H1 (cell line): ENCODE results near the gene IQGAP3. TPM values are rescaled to one million over a fixed set of nuclear protein-coding genes. Genes with fewer than 3 reads are reported as not detected.

Source experiments
- CTCF ChIA-PET: fragments of 300-600 bp; sonication (Branson Sonifier 250); formaldehyde crosslinking; loops from one replicate; lab custom pipeline; 2021; ENCODE audit not compliant: partially characterized antibody; lab: Charles Lee
- POLR2A ChIA-PET: fragments of 300-600 bp; sonication (Branson Sonifier 250); formaldehyde crosslinking; loops from one replicate; lab custom pipeline; 2021; ENCODE audit warnings: inconsistent platforms; ENCODE audit not compliant: partially characterized antibody; lab: Charles Lee
- DNase-seq, 2 experiments: peaks; one replicate each; pipeline versions ENCODE4 v3.0.0 to v3.0.0-alpha.2; 2010 to 2022; ENCODE audit warnings: low spot score in 2 of 2, low read depth in 1 of 2, mixed read lengths in 1 of 2
- FAIRE-seq: peaks from 2 replicates; lab custom pipeline; 2011; peaks lifted over from hg19 to GRCh38; lab: Jason Lieb, UNC
- H2AFZ ChIP-seq: 2 replicates; pipeline ENCODE4 v1.8.1; 2012; ENCODE audit warnings: low read length, inconsistent platforms
- H2AK5ac ChIP-seq: 2 replicates; pipeline ENCODE4 v1.6.1; 2013; ENCODE audit warnings: low read depth, low read length
- H2BK120ac ChIP-seq: replicated peaks from 2 replicates; pipeline ENCODE3; 2013; ENCODE audit warnings: low read depth, low read length, inconsistent platforms
- H2BK12ac ChIP-seq: 2 replicates; pipeline ENCODE4 v1.6.1; 2013; ENCODE audit warnings: low read depth, low read length
- H2BK15ac ChIP-seq: 2 replicates; pipeline ENCODE4 v1.6.1; 2013; ENCODE audit warnings: low read length
- H2BK20ac ChIP-seq: 2 replicates; pipeline ENCODE4 v1.6.1; 2013; ENCODE audit warnings: low read length
- H2BK5ac ChIP-seq: 2 replicates; pipeline ENCODE4 v1.6.1; 2013; ENCODE audit warnings: low read depth, low read length
- H3K14ac ChIP-seq: 2 replicates; pipeline ENCODE4 v1.6.1; 2013; ENCODE audit warnings: inconsistent platforms; ENCODE audit not compliant: insufficient read length
- H3K18ac ChIP-seq: 2 replicates; pipeline ENCODE4 v1.6.1; 2013; ENCODE audit warnings: low read length; ENCODE audit errors: extremely low read depth
- H3K23ac ChIP-seq: 2 replicates; pipeline ENCODE4 v1.6.1; 2013; ENCODE audit warnings: inconsistent platforms; ENCODE audit not compliant: insufficient read length
- H3K23me2 ChIP-seq: 2 replicates; pipeline ENCODE4 v1.6.1; 2013; ENCODE audit warnings: low read depth, low read length
- H3K27ac ChIP-seq: 2 replicates; pipeline ENCODE4 v1.6.1; 2011; ENCODE audit warnings: low read depth, low read length, inconsistent platforms
- H3K27me3 ChIP-seq, 4 experiments: replicated peaks in 1 of 4; 1 replicate in 1 of 4; 2 replicates in 3 of 4; pipeline versions ENCODE4 v1.6.1 to v1.8.1; 2011 to 2013; ENCODE audit warnings: low read length in 3 of 4, mild to moderate bottlenecking in 3 of 4, inconsistent platforms in 2 of 4, mixed read lengths in 2 of 4, moderate library complexity in 1 of 4; ENCODE audit not compliant: control insufficient read depth in 3 of 4, insufficient read depth in 3 of 4; ENCODE audit errors: extremely low read depth in 1 of 4
- H3K36me3 ChIP-seq, 4 experiments: 2 replicates each; pipeline versions ENCODE4 v1.6.1 to v1.8.1; 2011 to 2013; ENCODE audit warnings: mild to moderate bottlenecking in 4 of 4, low read length in 3 of 4, moderate library complexity in 2 of 4, control low read depth in 1 of 4, inconsistent platforms in 1 of 4; ENCODE audit not compliant: insufficient read depth in 4 of 4, control insufficient read depth in 2 of 4
- H3K4ac ChIP-seq: replicated peaks from 2 replicates; pipeline ENCODE3; 2013; ENCODE audit warnings: low read length, low read depth, mixed read lengths, inconsistent platforms; ENCODE audit not compliant: insufficient read length
- H3K4me1 ChIP-seq, 4 experiments: replicated peaks in 1 of 4; 1 replicate in 1 of 4; 2 replicates in 3 of 4; pipeline versions ENCODE4 v1.6.1 to v1.8.1; 2011 to 2013; ENCODE audit warnings: low read length in 3 of 4, inconsistent platforms in 2 of 4, mixed read lengths in 1 of 4; ENCODE audit not compliant: insufficient read depth in 4 of 4, control insufficient read depth in 3 of 4
- H3K4me2 ChIP-seq, 2 experiments: 2 replicates each; pipeline versions ENCODE4 v1.6.1 to v1.8.1; 2011 to 2013; ENCODE audit warnings: low read depth in 2 of 2, low read length in 2 of 2, control low read depth in 1 of 2, inconsistent platforms in 1 of 2, mild to moderate bottlenecking in 1 of 2; ENCODE audit not compliant: insufficient read depth in 1 of 2
- H3K4me3 ChIP-seq, 4 experiments: fragments of 200-600, 300-600 bp in 1 of 4; sonication (generic), shearing (Covaris generic), sonication (Bioruptor Twin) in 1 of 4; 2 replicates each; pipeline versions ENCODE4 v1.5.1 to v1.8.1; 2011 to 2016; ENCODE audit warnings: low read length in 4 of 4, low read depth in 3 of 4, control low read depth in 2 of 4, inconsistent platforms in 2 of 4, mild to moderate bottlenecking in 2 of 4, mixed read lengths in 1 of 4, moderate library complexity in 1 of 4; ENCODE audit not compliant: insufficient read depth in 2 of 4; ENCODE audit errors: extremely low read depth in 1 of 4
- H3K56ac ChIP-seq: replicated peaks from 2 replicates; pipeline ENCODE3; 2013; ENCODE audit warnings: low read depth, mild to moderate bottlenecking, mixed read lengths, low read length, inconsistent platforms; ENCODE audit not compliant: insufficient read length
- H3K79me1 ChIP-seq: 2 replicates; pipeline ENCODE4 v1.6.1; 2013; ENCODE audit warnings: low read depth, low read length, control low read depth
- H3K79me2 ChIP-seq, 2 experiments: 2 replicates each; pipeline versions ENCODE4 v1.6.1 to v1.8.1; 2012 to 2013; ENCODE audit warnings: low read length in 2 of 2, mild to moderate bottlenecking in 2 of 2, inconsistent platforms in 1 of 2; ENCODE audit not compliant: insufficient read depth in 2 of 2, control insufficient read depth in 1 of 2
- H3K9ac ChIP-seq, 4 experiments: replicated peaks in 1 of 4; 1 replicate in 1 of 4; 2 replicates in 3 of 4; pipeline versions ENCODE4 v1.6.1 to v1.8.1; 2011 to 2013; ENCODE audit warnings: low read depth in 3 of 4, low read length in 3 of 4, control low read depth in 2 of 4, mild to moderate bottlenecking in 2 of 4, moderate library complexity in 2 of 4, inconsistent platforms in 1 of 4; ENCODE audit errors: extremely low read depth in 1 of 4
- H3K9me3 ChIP-seq, 2 experiments: 2 replicates each; pipeline versions ENCODE4 v1.6.1 to v1.8.1; 2012 to 2013; ENCODE audit warnings: mild to moderate bottlenecking in 2 of 2, moderate library complexity in 2 of 2, control low read depth in 1 of 2, inconsistent platforms in 1 of 2, low read depth in 1 of 2, low read length in 1 of 2, mixed read lengths in 1 of 2; ENCODE audit not compliant: insufficient read depth in 2 of 2
- H4K20me1 ChIP-seq, 2 experiments: replicated peaks in 1 of 2; 2 replicates each; pipeline versions ENCODE3 to v1.8.1; 2011 to 2013; ENCODE audit warnings: inconsistent platforms in 2 of 2, low read length in 2 of 2, mild to moderate bottlenecking in 1 of 2; ENCODE audit not compliant: insufficient read depth in 2 of 2, control insufficient read depth in 1 of 2
- H4K5ac ChIP-seq: 2 replicates; pipeline ENCODE4 v1.6.1; 2013; ENCODE audit warnings: low read length, low read depth, mixed read lengths, inconsistent platforms; ENCODE audit not compliant: insufficient read length
- H4K8ac ChIP-seq: 2 replicates; pipeline ENCODE4 v1.8.0; 2013; ENCODE audit warnings: mild to moderate bottlenecking, moderate library complexity, low read length, inconsistent platforms; ENCODE audit not compliant: insufficient read depth; ENCODE audit errors: extremely low read depth
- H4K91ac ChIP-seq: replicated peaks from 2 replicates; pipeline ENCODE3; 2013; ENCODE audit warnings: low read length, mixed read lengths, inconsistent platforms; ENCODE audit not compliant: insufficient read length
- CBX5 ChIP-seq: fragments of 300-800, 300-1000 bp; sonication (generic); IDR thresholded peaks from 2 replicates; pipeline ENCODE4 v1.7.1; 2016; ENCODE audit warnings: antibody characterized with exemption, low read length, low read depth
- CEBPB ChIP-seq: IDR thresholded peaks from 2 replicates; pipeline ENCODE4 v1.6.1; 2012; ENCODE audit warnings: low read depth, low read length
- CTBP2 ChIP-seq: IDR thresholded peaks from 2 replicates; pipeline ENCODE4 v1.7.0; 2011; ENCODE audit warnings: borderline replicate concordance, mild to moderate bottlenecking, moderate library complexity, mixed read lengths, low read length; ENCODE audit not compliant: insufficient read depth, insufficient read length
- CTCF ChIP-seq, 3 experiments: IDR thresholded peaks; 1 replicate in 2 of 3; 2 replicates in 1 of 3; pipeline versions ENCODE4 v1.5.1 to v1.6.1; 2011; ENCODE audit warnings: low read length in 3 of 3, mild to moderate bottlenecking in 3 of 3, inconsistent platforms in 2 of 3, low read depth in 1 of 3, moderate library complexity in 1 of 3; ENCODE audit not compliant: insufficient read depth in 1 of 3; ENCODE audit errors: control extremely low read depth in 1 of 3
- EGR1 ChIP-seq: IDR thresholded peaks from 2 replicates; pipeline ENCODE4 v1.6.1; 2011; ENCODE audit warnings: low read depth, low read length, borderline replicate concordance
- MAFK ChIP-seq: IDR thresholded peaks from 2 replicates; pipeline ENCODE4 v1.6.1; 2012; ENCODE audit warnings: low read depth, mild to moderate bottlenecking, improper control_type of control experiment, low read length
- PHF8 ChIP-seq: fragments of 200-600 bp; sonication (generic); conservative IDR thresholded peaks from 2 replicates; pipeline ENCODE4 v1.7.1; 2012; ENCODE audit warnings: low read depth, mild to moderate bottlenecking, inconsistent platforms, low read length, moderate library complexity
- RBBP5 ChIP-seq: IDR thresholded peaks from 2 replicates; pipeline ENCODE4 v1.7.1; 2012; ENCODE audit warnings: low read depth, mild to moderate bottlenecking, inconsistent platforms, low read length, moderate library complexity, borderline replicate concordance
- RXRA ChIP-seq: IDR thresholded peaks from 2 replicates; pipeline ENCODE4 v1.6.1; 2011; ENCODE audit warnings: low read depth, mild to moderate bottlenecking, low read length, moderate library complexity; ENCODE audit not compliant: insufficient read depth
- SP1 ChIP-seq: IDR thresholded peaks from 2 replicates; pipeline ENCODE4 v1.6.1; 2011; ENCODE audit warnings: low read depth, low read length
- TAF1 ChIP-seq: IDR thresholded peaks from 2 replicates; pipeline ENCODE4 v1.6.1; 2011; ENCODE audit warnings: mild to moderate bottlenecking, low read depth, low read length
- TEAD4 ChIP-seq: IDR thresholded peaks from 2 replicates; pipeline ENCODE4 v1.6.1; 2012; ENCODE audit warnings: low read depth, low read length, inconsistent platforms, mixed read lengths
- WGBS, 2 experiments: shearing (Covaris generic) in 1 of 2; methylation state at CpG; one replicate each; pipeline versions ENCODE4 v1.1.6 to v1.1.7; 2013 to 2015; ENCODE audit warnings: low lambda C conversion rate in 2 of 2, mixed read lengths in 2 of 2, inconsistent platforms in 1 of 2, low coverage in 1 of 2, missing lambda C conversion rate in 1 of 2; ENCODE audit not compliant: insufficient replicate concordance in 2 of 2, insufficient coverage in 1 of 2, insufficient read length in 1 of 2; ENCODE audit errors: extremely low coverage in 1 of 2, missing lambda C conversion rate in 1 of 2; 5-methylcytosine and 5-hydroxymethylcytosine counted together
- polyA plus RNA-seq, 7 experiments: library from polyadenylated mRNA; depleted of rRNA in 3 of 7; stranded (reverse) in 5 of 7; unstranded in 2 of 7; fragments of >200 nt in 5 of 7; fragments of 200-250 nt in 2 of 7; gene quantifications; 1 replicate in 5 of 7; 2 replicates in 1 of 7; 4 replicates in 1 of 7; pipeline versions ENCODE4 v1.2.1 to v1.2.3, GENCODE V29; 2011 to 2013; ENCODE audit warnings: missing spikeins in 2 of 7, mixed read lengths in 2 of 7
- total RNA-seq: library from RNA; stranded (reverse); fragmentation: NEBNext Ultra II Directional; extraction: Animal tissue kit (Norgen Biotek cat#: 25700); gene quantifications from 2 replicates; pipeline ENCODE4 v1.2.1, GENCODE V29; 2021

The IQGAP3 gene
- total and polyA plus RNA-seq, 2 of the 8 experiments (the other 6 are each of a cell fraction or from before 2014, with no cell fraction given), result 14.6 to 22.3 TPM

GRCh38 chr1:156543066-156543465, 29.3 kb downstream of the IQGAP3 start:
- H3K4me2 ChIP-seq, result no peak overlapping the region
- 92% methylated on average over 1 of the region's 1 CpG; no CpG with 5 or more reads in 1 of the 2 experiments for whole genome bisulfite sequencing, 2 experiments
- H3K23me2 ChIP-seq, result no peaks in the 10 kb centered on the region
- H4K5ac ChIP-seq, result no peak overlapping the region
- H3K4ac ChIP-seq, result no peak overlapping the region
- no peaks in the 10 kb centered on the region for H3K9me3 ChIP-seq
- no peak overlapping the region for H4K8ac ChIP-seq
- H2BK12ac ChIP-seq, result no peak overlapping the region
- H4K20me1 ChIP-seq, result peaks cover 0 to 2% of the 10 kb centered on the region in 2 experiments
- H2BK20ac ChIP-seq, result no peak overlapping the region
- CTCF ChIA-PET, result interaction anchor here (0.6 to 1.3 kb wide), 7 partner anchors 11 to 344 kb away, joined by 3 to 4 read pairs (median 3); no protein-coding TSS in a partner anchor
- H3K23ac ChIP-seq, result no peak overlapping the region
- FAIRE-seq (no peak), DNase-seq (no peak)
- no peak overlapping the region for H3K4me3 ChIP-seq
- H3K27ac ChIP-seq, result no peak overlapping the region
- H2BK120ac ChIP-seq, result no peak overlapping the region
- H3K36me3 ChIP-seq, result peaks cover 17 to 32% (median 22%) of the 10 kb centered on the region in 4 experiments; a peak in 7 of 8 replicates
- H3K14ac ChIP-seq, result no peak overlapping the region
- no peaks in the 10 kb centered on the region for H3K79me2 ChIP-seq
- H4K91ac ChIP-seq, result no peak overlapping the region
- POLR2A ChIA-PET, result interaction anchor here (1.4 to 1.8 kb wide), 2 partner anchors 12 to 16 kb away, joined by 4 to 7 read pairs; no protein-coding TSS in a partner anchor
- H3K9ac ChIP-seq, result no peak overlapping the region
- H2BK5ac ChIP-seq, result no peak overlapping the region
- H3K18ac ChIP-seq, result no peak overlapping the region
- no peak overlapping the region for H2AK5ac ChIP-seq
- no peak overlapping the region for H2AFZ ChIP-seq
- no peak overlapping the region for H3K56ac ChIP-seq
- H2BK15ac ChIP-seq, result no peak overlapping the region
- H3K4me1 ChIP-seq, result no peaks in the 10 kb centered on the region
- H3K27me3 ChIP-seq, result no peaks in the 10 kb centered on the region
- H3K79me1 ChIP-seq, result no peaks in the 10 kb centered on the region
- TF ChIP-seq MAFK, result no peak
- TF ChIP-seq CEBPB, result no peak
- no peak for TF ChIP-seq CTCF (IDR thresholded peaks at IDR 0.05; ENCODE audit: control extremely low read depth in 1 of 3, insufficient read depth in 1 of 3, low read depth in 1 of 3, low read length in 3 of 3)
- no peak for TF ChIP-seq EGR1
- TF ChIP-seq SP1, result no peak
- no peak for TF ChIP-seq PHF8
- no peak for TF ChIP-seq TEAD4
- no peak for TF ChIP-seq RBBP5
- TF ChIP-seq TAF1, result no peak
- TF ChIP-seq CBX5, result no peak
- no peak for TF ChIP-seq RXRA
- no peak for TF ChIP-seq CTBP2
